ENCODE results near the gene DDX31.
"Not testable (repeated sequence)": the region's sequence is repeated elsewhere in the genome, so short reads cannot be mapped to it uniquely, and the experiment has no call there.

DNA sequence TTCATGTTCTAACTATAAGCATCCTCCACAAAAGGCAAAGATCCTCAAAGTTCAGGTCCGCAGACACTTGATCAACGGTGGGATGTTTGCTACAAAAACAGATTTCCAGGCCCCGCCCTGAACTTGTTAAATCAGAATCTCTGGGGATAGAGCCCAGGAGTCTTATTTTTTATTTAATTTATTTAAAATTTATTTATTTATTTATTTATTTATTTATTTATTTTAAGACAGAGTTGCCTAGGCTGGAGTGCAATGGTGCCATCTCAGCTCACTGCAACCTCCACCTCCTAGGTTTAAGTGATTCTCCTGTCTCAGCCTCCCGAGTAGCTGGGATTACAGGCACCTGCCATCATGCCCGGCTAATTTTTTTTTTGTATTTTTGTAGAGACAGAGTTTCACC lies 41.4 kb upstream of the DDX31 start:
- TF ChIP-seq, protein P1, sequence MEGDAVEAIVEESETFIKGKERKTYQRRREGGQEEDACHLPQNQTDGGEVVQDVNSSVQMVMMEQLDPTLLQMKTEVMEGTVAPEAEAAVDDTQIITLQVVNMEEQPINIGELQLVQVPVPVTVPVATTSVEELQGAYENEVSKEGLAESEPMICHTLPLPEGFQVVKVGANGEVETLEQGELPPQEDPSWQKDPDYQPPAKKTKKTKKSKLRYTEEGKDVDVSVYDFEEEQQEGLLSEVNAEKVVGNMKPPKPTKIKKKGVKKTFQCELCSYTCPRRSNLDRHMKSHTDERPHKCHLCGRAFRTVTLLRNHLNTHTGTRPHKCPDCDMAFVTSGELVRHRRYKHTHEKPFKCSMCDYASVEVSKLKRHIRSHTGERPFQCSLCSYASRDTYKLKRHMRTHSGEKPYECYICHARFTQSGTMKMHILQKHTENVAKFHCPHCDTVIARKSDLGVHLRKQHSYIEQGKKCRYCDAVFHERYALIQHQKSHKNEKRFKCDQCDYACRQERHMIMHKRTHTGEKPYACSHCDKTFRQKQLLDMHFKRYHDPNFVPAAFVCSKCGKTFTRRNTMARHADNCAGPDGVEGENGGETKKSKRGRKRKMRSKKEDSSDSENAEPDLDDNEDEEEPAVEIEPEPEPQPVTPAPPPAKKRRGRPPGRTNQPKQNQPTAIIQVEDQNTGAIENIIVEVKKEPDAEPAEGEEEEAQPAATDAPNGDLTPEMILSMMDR (conservative IDR thresholded peaks at IDR 0.05) = not testable (repeated sequence)
- TF ChIP-seq EZH2 (IDR thresholded peaks at IDR 0.05; ENCODE audit: low read depth) = not testable (repeated sequence)

Measured in PC-9 (cell line).